Measurements from ENCODE around the gene TNNI3.
"Not testable (repeated sequence)": the region's sequence is repeated elsewhere in the genome, so short reads cannot be mapped to it uniquely, and the experiment has no call there.

Gene TNNI3

GRCh38 chr19:55112777-55113569 is 44.6 kb downstream of the TNNI3 start:
- no peak for DNase-seq (ENCODE audit: low read depth)

GRCh38 chr19:55112246-55112776 is 45.2 kb downstream of the TNNI3 start:
- no peak for DNase-seq (ENCODE audit: low read depth)

GRCh38 chr19:55111238-55111831 is 46.2 kb downstream of the TNNI3 start:
- DNase-seq (ENCODE audit: low read depth), result no peak

- no peak for DNase-seq (ENCODE audit: low read depth)
Observed at GRCh38 chr19:55109527-55110291, 47.8 kb downstream of the TNNI3 start.

- not testable (repeated sequence) for DNase-seq (ENCODE audit: low read depth)
Observed at GRCh38 chr19:55107252-55107651, 50.3 kb downstream of the TNNI3 start.

GRCh38 chr19:55106591-55106990 is 50.9 kb downstream of the TNNI3 start:
- no peak for DNase-seq (ENCODE audit: low read depth)

GRCh38 chr19:55105237-55105636 is 52.3 kb downstream of the TNNI3 start:
- no peak for DNase-seq (ENCODE audit: low read depth)

GRCh38 chr19:55103190-55103589 is 54.3 kb downstream of the TNNI3 start:
- DNase-seq (ENCODE audit: low read depth), result no peak
